H1 (cell line): ENCODE results near the gene WDR7. TPM values are rescaled to one million over a fixed set of nuclear protein-coding genes. Genes with fewer than 3 reads are reported as not detected.

ENCODE experiments used
- ASH2L ChIP-seq: fragments of 200-600, 300-600 bp; sonication (generic); IDR thresholded peaks from one replicate; pipeline ENCODE4 v1.7.1; 2017; ENCODE audit warnings: low read length
- CHD2 ChIP-seq: IDR thresholded peaks from 2 replicates; pipeline ENCODE4 v1.6.1; 2012; ENCODE audit warnings: low read length, improper control_type of control experiment
- HDAC2 ChIP-seq, 2 experiments: fragments of 300-600 bp in 1 of 2; sonication (generic) in 1 of 2; IDR thresholded peaks; 2 replicates each; pipeline ENCODE4 v1.6.1; 2011 to 2012; ENCODE audit warnings: low read depth in 2 of 2, low read length in 2 of 2, mild to moderate bottlenecking in 2 of 2, moderate library complexity in 2 of 2, borderline replicate concordance in 1 of 2, inconsistent platforms in 1 of 2
- MAFK ChIP-seq: IDR thresholded peaks from 2 replicates; pipeline ENCODE4 v1.6.1; 2012; ENCODE audit warnings: low read depth, mild to moderate bottlenecking, improper control_type of control experiment, low read length
- NANOG ChIP-seq: IDR thresholded peaks from 2 replicates; pipeline ENCODE4 v1.6.1; 2011; ENCODE audit warnings: low read length, low read depth, mild to moderate bottlenecking, inconsistent platforms; ENCODE audit not compliant: insufficient read depth, poor library complexity, severe bottlenecking
- POU5F1 ChIP-seq: IDR thresholded peaks from 2 replicates; pipeline ENCODE4 v1.6.1; 2011; ENCODE audit warnings: low read depth, mild to moderate bottlenecking, low read length, moderate library complexity
- SP4 ChIP-seq: IDR thresholded peaks from 2 replicates; pipeline ENCODE4 v1.6.1; 2012; ENCODE audit warnings: low read length, inconsistent platforms
- polyA plus RNA-seq, 7 experiments: library from polyadenylated mRNA; depleted of rRNA in 3 of 7; stranded (reverse) in 5 of 7; unstranded in 2 of 7; fragments of >200 nt in 5 of 7; fragments of 200-250 nt in 2 of 7; gene quantifications; 1 replicate in 5 of 7; 2 replicates in 1 of 7; 4 replicates in 1 of 7; pipeline versions ENCODE4 v1.2.1 to v1.2.3, GENCODE V29; 2011 to 2013; ENCODE audit warnings: missing spikeins in 2 of 7, mixed read lengths in 2 of 7
- total RNA-seq: library from RNA; stranded (reverse); fragmentation: NEBNext Ultra II Directional; extraction: Animal tissue kit (Norgen Biotek cat#: 25700); gene quantifications from 2 replicates; pipeline ENCODE4 v1.2.1, GENCODE V29; 2021

WDR7 gene
- total and polyA plus RNA-seq, 2 of the 8 experiments (the other 6 are each of a cell fraction or from before 2014, with no cell fraction given) = 5.5 to 15.2 TPM

DNA sequence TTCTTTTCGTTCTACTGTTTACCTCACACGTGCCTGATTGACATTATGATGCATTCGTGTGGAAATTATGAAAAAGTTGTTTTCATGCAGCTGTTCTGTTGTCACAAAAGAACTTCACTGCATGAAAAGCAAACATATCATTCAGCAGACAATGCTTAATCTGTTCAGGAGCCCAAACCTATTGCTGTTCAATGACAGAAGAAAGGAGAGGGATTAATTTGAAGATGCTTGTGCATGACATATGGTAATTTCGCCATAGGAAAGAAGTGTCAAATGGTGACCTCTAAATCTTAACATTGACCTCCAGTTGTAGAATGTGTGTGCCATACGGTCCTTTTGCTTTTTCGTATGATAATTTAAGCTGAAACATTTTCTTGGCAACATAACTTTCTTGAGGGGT lies 124.5 kb downstream of the WDR7 start (continued):
- TF ChIP-seq CHD2 = no peak
- no peak for TF ChIP-seq MAFK
- TF ChIP-seq HDAC2 (IDR thresholded peaks at IDR 0.05; ENCODE audit: borderline replicate concordance in 1 of 2, low read depth in 2 of 2, low read length in 2 of 2) = no peak
- no peak for TF ChIP-seq SP4
- no peak for TF ChIP-seq ASH2L
- no peak for TF ChIP-seq NANOG
- TF ChIP-seq POU5F1 = no peak
